ENCODE measurements around the gene CA9. TPM values are rescaled to one million over a fixed set of nuclear protein-coding genes. Genes with fewer than 3 reads are reported as not detected.
A peak's percentile ranks its signal among the peaks of the same experiment; 100 is the strongest.
"Not testable (repeated sequence)": the region's sequence is repeated elsewhere in the genome, so short reads cannot be mapped to it uniquely, and the experiment has no call there.

The CA9 gene
- total and polyA plus RNA-seq, 2 experiments from 2014 or later: 2.3 to 4.3 TPM

- H3K9ac ChIP-seq: no peak overlapping the region
- H3K36me3 ChIP-seq (ENCODE audit: low read depth): no peaks in the 10 kb centered on the region
- H2AFZ ChIP-seq: no peak overlapping the region
- peaks cover 21% of the 10 kb centered on the region for H3K4me1 ChIP-seq (ENCODE audit: insufficient read depth)
- no peaks in the 10 kb centered on the region for H3K27me3 ChIP-seq (replicated peaks; ENCODE audit: insufficient read depth)
- WGBS, 2 experiments (ENCODE audit: low coverage in 1 of 2, low lambda C conversion rate in 2 of 2, missing lambda C conversion rate in 2 of 2): 84 to 97% methylated on average over 1 of the region's 1 CpG
- no peaks in the 10 kb centered on the region for H3K9me2 ChIP-seq (ENCODE audit: insufficient read depth)
- no peaks in the 10 kb centered on the region for H3K79me2 ChIP-seq (ENCODE audit: insufficient read depth)
- H3K4me3 ChIP-seq: no peak overlapping the region
- H3K4me2 ChIP-seq (ENCODE audit: unreplicated experiment): no peak overlapping the region
- no peak for TF ChIP-seq EZH2phosphoT487 (IDR thresholded peaks at IDR 0.05; ENCODE audit: insufficient read depth, low read depth)
- no peak for TF ChIP-seq EZH2 (IDR thresholded peaks at IDR 0.05; ENCODE audit: insufficient read depth, poor library complexity, severe bottlenecking)
- in situ Hi-C loops (cut with MboI): no loop called here
- no peaks in the 10 kb centered on the region for H4K20me1 ChIP-seq (ENCODE audit: insufficient read depth)
- no peak overlapping the region for H3K27ac ChIP-seq
- no peak for DNase-seq
- H3K9me3 ChIP-seq (ENCODE audit: low read depth): no peaks in the 10 kb centered on the region
- H3F3A ChIP-seq (ENCODE audit: insufficient read depth): peaks cover 10% of the 10 kb centered on the region
These were observed 34.1 kb upstream of the CA9 start for GRCh38 chr9:35639631-35640030.

- peaks cover 27% of the 10 kb centered on the region for H3K4me1 ChIP-seq (ENCODE audit: insufficient read depth)
- in situ Hi-C loops (cut with MboI): not testable (repeated sequence)
These were observed 33.3 kb upstream of the CA9 start for GRCh38 chr9:35640431-35640830.

GRCh38 chr9:35641478-35641877 is 32.2 kb upstream of the CA9 start:
- H3K79me2 ChIP-seq (ENCODE audit: insufficient read depth); H2AFZ ChIP-seq; H3K27ac ChIP-seq; H3K36me3 ChIP-seq (ENCODE audit: low read depth); H3K27me3 ChIP-seq (replicated peaks; ENCODE audit: insufficient read depth); H3K9me2 ChIP-seq (ENCODE audit: insufficient read depth); H3K9me3 ChIP-seq (ENCODE audit: low read depth); H3K9ac ChIP-seq; in situ Hi-C loops (cut with MboI); DNase-seq; H3K4me2 ChIP-seq (ENCODE audit: unreplicated experiment); H3K4me3 ChIP-seq; H4K20me1 ChIP-seq (ENCODE audit: insufficient read depth): not testable (repeated sequence)
- WGBS, 2 experiments (ENCODE audit: low coverage in 1 of 2, low lambda C conversion rate in 2 of 2, missing lambda C conversion rate in 2 of 2): 92 to 93% methylated on average over 3 of the region's 3 CpGs
- peaks cover 21% of the 10 kb centered on the region for H3F3A ChIP-seq (ENCODE audit: insufficient read depth)
- peaks cover 35% of the 10 kb centered on the region for H3K4me1 ChIP-seq (ENCODE audit: insufficient read depth)

More at GRCh38 chr9:35640431-35640830, 33.3 kb upstream of the CA9 start:
- not testable (repeated sequence) for H3K27me3 ChIP-seq (replicated peaks; ENCODE audit: insufficient read depth); H4K20me1 ChIP-seq (ENCODE audit: insufficient read depth); H3K9me2 ChIP-seq (ENCODE audit: insufficient read depth); H3K36me3 ChIP-seq (ENCODE audit: low read depth); H3K79me2 ChIP-seq (ENCODE audit: insufficient read depth); H3K9me3 ChIP-seq (ENCODE audit: low read depth); H3K27ac ChIP-seq; DNase-seq; H3K4me3 ChIP-seq; H3K4me2 ChIP-seq (ENCODE audit: unreplicated experiment); H3K9ac ChIP-seq; H2AFZ ChIP-seq
- peaks cover 18% of the 10 kb centered on the region for H3F3A ChIP-seq (ENCODE audit: insufficient read depth)
- 90 to 93% methylated on average over 15 of the region's 15 CpGs for WGBS, 2 experiments (ENCODE audit: low coverage in 1 of 2, low lambda C conversion rate in 2 of 2, missing lambda C conversion rate in 2 of 2)

- 96% methylated on average over 12 of the region's 12 CpGs for WGBS, 2 experiments (ENCODE audit: low coverage in 1 of 2, low lambda C conversion rate in 2 of 2, missing lambda C conversion rate in 2 of 2)
- Histone ChIP-seq H3K36me3 (ENCODE audit: low read depth) (no peaks in the 10 kb centered on the region), H3K4me3 (no peak overlapping the region), H3F3A (ENCODE audit: insufficient read depth) (peaks cover 26% of the 10 kb centered on the region), H3K27me3 (replicated peaks; ENCODE audit: insufficient read depth) (no peaks in the 10 kb centered on the region), H3K27ac (no peak overlapping the region), H4K20me1 (ENCODE audit: insufficient read depth) (no peaks in the 10 kb centered on the region), H3K9me3 (ENCODE audit: low read depth) (no peaks in the 10 kb centered on the region), H3K9ac (no peak overlapping the region), H3K79me2 (ENCODE audit: insufficient read depth) (0 out of 2 replicates have a peak, but pooled peaks cover 5% of the 10 kb centered on the region), H3K9me2 (ENCODE audit: insufficient read depth) (no peaks in the 10 kb centered on the region), H3K4me1 (ENCODE audit: insufficient read depth) (peaks cover 29% of the 10 kb centered on the region), H2AFZ (no peak overlapping the region), H3K4me2 (ENCODE audit: unreplicated experiment) (no peak overlapping the region)
- TF ChIP-seq EZH2 (IDR thresholded peaks at IDR 0.05; ENCODE audit: insufficient read depth, poor library complexity, severe bottlenecking): no peak
- no peak for TF ChIP-seq EZH2phosphoT487 (IDR thresholded peaks at IDR 0.05; ENCODE audit: insufficient read depth, low read depth)
- DNase-seq: no peak
- in situ Hi-C loops (cut with MboI): no loop called here
These were observed 30.7 kb upstream of the CA9 start for GRCh38 chr9:35643046-35643445.

GRCh38 chr9:35645736-35646135 is 28.0 kb upstream of the CA9 start:
- H3K27me3 ChIP-seq (replicated peaks; ENCODE audit: insufficient read depth); H4K20me1 ChIP-seq (ENCODE audit: insufficient read depth); H3K9me2 ChIP-seq (ENCODE audit: insufficient read depth); H3K36me3 ChIP-seq (ENCODE audit: low read depth); H3K79me2 ChIP-seq (ENCODE audit: insufficient read depth); DNase-seq; in situ Hi-C loops (cut with MboI); H3K9me3 ChIP-seq (ENCODE audit: low read depth): not testable (repeated sequence)
- H3K9ac ChIP-seq: peak overlapping the region; percentile 86
- H2AFZ ChIP-seq: peak overlapping the region; percentile 87
- peaks cover 34% of the 10 kb centered on the region for H3F3A ChIP-seq (ENCODE audit: insufficient read depth)
- WGBS, 2 experiments (ENCODE audit: low coverage in 1 of 2, low lambda C conversion rate in 2 of 2, missing lambda C conversion rate in 2 of 2): 54 to 56% methylated on average over 8 to 10 of the region's 10 CpGs
- H3K4me3 ChIP-seq: peak overlapping the region; percentile 75
- peak overlapping the region; percentile 68 for H3K4me2 ChIP-seq (ENCODE audit: unreplicated experiment)
- peak overlapping the region; percentile 93 for H3K27ac ChIP-seq
- H3K4me1 ChIP-seq (ENCODE audit: insufficient read depth): peaks cover 51% of the 10 kb centered on the region
